HepG2 (cell line): Measurements from ENCODE around the gene MRPL38. TPM values are rescaled to one million over a fixed set of nuclear protein-coding genes. Genes with fewer than 3 reads are reported as not detected.

ENCODE experiments used
- DR1 ChIP-seq: sonication (generic); formaldehyde crosslinking; IDR thresholded peaks from 2 replicates; pipeline ENCODE4 v1.8.0; 2021; ENCODE audit warnings: mild to moderate bottlenecking, missing genetic modification reagents, inconsistent platforms
- FOXA3 ChIP-seq: IDR thresholded peaks from 2 replicates; pipeline ENCODE4 v1.6.1; 2016; ENCODE audit warnings: missing genetic modification reagents, missing compliant biosample characterization
- GATAD2A ChIP-seq: IDR thresholded peaks from 2 replicates; pipeline ENCODE4 v1.6.1; 2016
- GRHL1 ChIP-seq: sonication (generic); formaldehyde crosslinking; conservative IDR thresholded peaks from 2 replicates; pipeline ENCODE4 v1.8.0; 2022; ENCODE audit warnings: missing genetic modification reagents
- HNF4G ChIP-seq, 2 experiments: sonication (generic) in 1 of 2; formaldehyde crosslinking in 1 of 2; IDR thresholded peaks; 2 replicates each; pipeline versions ENCODE4 v1.4.0 to v1.6.1; 2011 to 2020; ENCODE audit warnings: borderline replicate concordance in 2 of 2, low read depth in 2 of 2, mild to moderate bottlenecking in 2 of 2, low read length in 1 of 2, missing genetic modification reagents in 1 of 2, moderate library complexity in 1 of 2
- HNRNPLL ChIP-seq: fragments of 200-400 bp; formaldehyde crosslinking; IDR thresholded peaks from 2 replicates; pipeline ENCODE4 v1.6.1; 2017; ENCODE audit warnings: mild to moderate bottlenecking, low read depth, low read length; ENCODE audit not compliant: poor library complexity, severe bottlenecking
- MEIS2 ChIP-seq: sonication (generic); formaldehyde crosslinking; IDR thresholded peaks from 2 replicates; pipeline ENCODE4 v1.9.0; 2021; ENCODE audit warnings: mild to moderate bottlenecking, missing genetic modification reagents
- MYNN ChIP-seq: sonication (generic); formaldehyde crosslinking; IDR thresholded peaks from 2 replicates; pipeline ENCODE4 v1.4.0; 2020; ENCODE audit warnings: mild to moderate bottlenecking, low read depth, missing genetic modification reagents
- NFKB2 ChIP-seq: sonication (generic); formaldehyde crosslinking; IDR thresholded peaks from 2 replicates; pipeline ENCODE4 v1.4.0; 2020; ENCODE audit warnings: missing genetic modification reagents, borderline replicate concordance
- NR2F6 ChIP-seq, 2 experiments: IDR thresholded peaks; 2 replicates each; pipeline ENCODE4 v1.6.1; 2016; ENCODE audit warnings: antibody characterized with exemption in 1 of 2, mild to moderate bottlenecking in 1 of 2
- RFXAP ChIP-seq: sonication (generic); formaldehyde crosslinking; IDR thresholded peaks from 2 replicates; pipeline ENCODE4 v1.4.0; 2020; ENCODE audit warnings: missing genetic modification reagents, borderline replicate concordance
- SRF ChIP-seq: IDR thresholded peaks from 2 replicates; pipeline ENCODE4 v1.6.1; 2011; ENCODE audit warnings: mild to moderate bottlenecking, low read depth, low read length, moderate library complexity
- TFAP4 ChIP-seq: sonication (generic); IDR thresholded peaks from 2 replicates; pipeline ENCODE4 v1.6.1; 2016; ENCODE audit warnings: low read depth, borderline replicate concordance
- TMF1 ChIP-seq: sonication (generic); formaldehyde crosslinking; IDR thresholded peaks from 2 replicates; pipeline ENCODE4 v1.8.1; 2022; ENCODE audit warnings: low read depth, missing genetic modification reagents
- YEATS4 ChIP-seq: sonication (generic); formaldehyde crosslinking; IDR thresholded peaks from 2 replicates; pipeline ENCODE4 v1.4.0; 2020; ENCODE audit warnings: missing genetic modification reagents, borderline replicate concordance
- ZBTB7B ChIP-seq: sonication (generic); formaldehyde crosslinking; IDR thresholded peaks from 2 replicates; pipeline ENCODE4 v1.4.0; 2020; ENCODE audit warnings: missing genetic modification reagents
- ZMYM3 ChIP-seq: sonication (generic); formaldehyde crosslinking; IDR thresholded peaks from 2 replicates; pipeline ENCODE4 v1.5.1; 2020; ENCODE audit warnings: mild to moderate bottlenecking, missing genetic modification reagents
- ZNF24 ChIP-seq: fragments of 450-650 bp; IDR thresholded peaks from 2 replicates; pipeline ENCODE4 v1.6.1; 2017; ENCODE audit warnings: antibody characterized with exemption, mild to moderate bottlenecking
- ZNF253 ChIP-seq: sonication (generic); formaldehyde crosslinking; IDR thresholded peaks from 2 replicates; pipeline ENCODE4 v1.8.0; 2022; ENCODE audit warnings: mild to moderate bottlenecking, missing genetic modification reagents, borderline replicate concordance
- ZNF577 ChIP-seq: sonication (generic); formaldehyde crosslinking; IDR thresholded peaks from 2 replicates; pipeline ENCODE4 v1.4.0; 2020; ENCODE audit warnings: mild to moderate bottlenecking, low read depth, missing genetic modification reagents, borderline replicate concordance
- ZNF746 ChIP-seq: sonication (generic); formaldehyde crosslinking; IDR thresholded peaks from 2 replicates; pipeline ENCODE4 v1.8.0; 2022; ENCODE audit warnings: mild to moderate bottlenecking, missing genetic modification reagents
- ZNF792 ChIP-seq: IDR thresholded peaks from 2 replicates; pipeline ENCODE4 v1.6.1; 2016
- ZNF883 ChIP-seq: sonication (generic); formaldehyde crosslinking; IDR thresholded peaks from 2 replicates; pipeline ENCODE4 v1.5.1; 2020; ENCODE audit warnings: mild to moderate bottlenecking, missing genetic modification reagents; ENCODE audit errors: not compliant biosample characterization
- ZZZ3 ChIP-seq: sonication (generic); formaldehyde crosslinking; IDR thresholded peaks from 2 replicates; pipeline ENCODE4 v1.4.0; 2020; ENCODE audit warnings: missing genetic modification reagents, mild to moderate bottlenecking, borderline replicate concordance
- polyA plus RNA-seq, 8 experiments: library from polyadenylated mRNA; depleted of rRNA in 3 of 8; stranded (reverse) in 7 of 8; unstranded in 1 of 8; fragments of >200 nt; fragmentation: Illumina TruSeq in 4 of 8; extraction: Trizol in 4 of 8; gene quantifications; 2 replicates each; pipeline versions ENCODE4 v1.2.1 to v1.2.3, GENCODE V29; 2011 to 2016; ENCODE audit warnings: low read depth in 4 of 8, missing spikeins in 1 of 8, mixed read lengths in 1 of 8; ENCODE audit not compliant: insufficient read depth in 1 of 8
- total RNA-seq, 5 experiments: library from RNA; depleted of rRNA; stranded (reverse); fragments of >200 nt; fragmentation: Illumina TruSeq; extraction: Trizol; gene quantifications; 2 replicates each; pipeline ENCODE4 v1.2.3, GENCODE V29; 2016; ENCODE audit warnings: low read depth in 1 of 5
- TF ChIP-seq, protein P1 (sequence below): sonication (generic); formaldehyde crosslinking; IDR thresholded peaks from 2 replicates; pipeline ENCODE4 v1.5.0; 2020; ENCODE audit warnings: mild to moderate bottlenecking, low read depth, missing genetic modification reagents, borderline replicate concordance

The MRPL38 gene
- total and polyA plus RNA-seq, 2 of the 13 experiments (the other 11 are each of a cell fraction or from before 2014, with no cell fraction given) = 83.7 to 125 TPM

- TF ChIP-seq ZBTB7B = peak; percentile 85
- 0 out of 2 replicates have a peak, but pooled peaks have one; percentile 32 for TF ChIP-seq MEIS2 (CRISPR knock-in tag)
- no peak for TF ChIP-seq ZNF24
- peak; percentile 87 for TF ChIP-seq ZNF792 (CRISPR knock-in tag)
- TF ChIP-seq TFAP4 = peak; percentile 52; the same call in 1 of the 2 replicates
- TF ChIP-seq MYNN = peak; percentile 89; the same call in 1 of the 2 replicates
- peak; percentile 51 for TF ChIP-seq HNRNPLL
- peak; percentile 42; the same call in 1 of the 2 replicates for TF ChIP-seq NFKB2
- TF ChIP-seq ZNF253 (CRISPR knock-in tag) = no peak; the same call in 1 of the 2 replicates
- no peak for TF ChIP-seq ZNF883 (CRISPR knock-in tag)
- TF ChIP-seq FOXA3 = peak; percentile 97
- no peak; the same call in 1 of the 2 replicates for TF ChIP-seq ZZZ3 (CRISPR knock-in tag)
- TF ChIP-seq, protein P1, sequence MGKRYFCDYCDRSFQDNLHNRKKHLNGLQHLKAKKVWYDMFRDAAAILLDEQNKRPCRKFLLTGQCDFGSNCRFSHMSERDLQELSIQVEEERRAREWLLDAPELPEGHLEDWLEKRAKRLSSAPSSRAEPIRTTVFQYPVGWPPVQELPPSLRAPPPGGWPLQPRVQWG (CRISPR knock-in tag) = no peak
- TF ChIP-seq ZNF746 (CRISPR knock-in tag) = peak; percentile 73; the same call in 1 of the 2 replicates
- no peak; the same call in 1 of the 2 replicates for TF ChIP-seq ZMYM3 (CRISPR knock-in tag)
- no peak for TF ChIP-seq GRHL1 (CRISPR knock-in tag)
- TF ChIP-seq HNF4G (IDR thresholded peaks at IDR 0.05; ENCODE audit: borderline replicate concordance, low read depth, low read length) = peak; percentile 40; the same call in 1 of the 2 replicates
- TF ChIP-seq HNF4G (CRISPR knock-in tag; IDR thresholded peaks at IDR 0.05; ENCODE audit: borderline replicate concordance, low read depth) = no peak
- peak; percentile 97 for TF ChIP-seq GATAD2A
- TF ChIP-seq YEATS4 (CRISPR knock-in tag) = peak; percentile 74
- TF ChIP-seq SRF = no peak
- TF ChIP-seq DR1 = no peak
- TF ChIP-seq NR2F6 (IDR thresholded peaks at IDR 0.05) = peak; percentile 42; the same call in 1 of the 2 replicates
- peak; percentile 68 for TF ChIP-seq NR2F6 (CRISPR knock-in tag; IDR thresholded peaks at IDR 0.05)
- TF ChIP-seq ZNF577 (CRISPR knock-in tag) = 0 out of 2 replicates have a peak, but pooled peaks have one; percentile 73
- no peak for TF ChIP-seq RFXAP
- TF ChIP-seq TMF1 = no peak
Measured at GRCh38 chr17:75869282-75870141, 35.2 kb downstream of the MRPL38 start (continued).
